ENCODE data around the gene PAN3. TPM values are rescaled to one million over a fixed set of nuclear protein-coding genes. Genes with fewer than 3 reads are reported as not detected.

PAN3 gene
- total RNA-seq, 1 experiment from 2014 or later = 32.9 TPM

- Mint-ChIP-seq H3K9me3 (ENCODE audit: unreplicated experiment) (no peaks in the 10 kb centered on the region), H3K36me3 (ENCODE audit: insufficient read depth, unreplicated experiment) (no peaks in the 10 kb centered on the region), H3K4me3 (ENCODE audit: unreplicated experiment) (no peak overlapping the region), H3K27me3 (ENCODE audit: insufficient read depth, unreplicated experiment) (no peaks in the 10 kb centered on the region), H3K27ac (ENCODE audit: low read depth, unreplicated experiment) (no peak overlapping the region), H3K4me1 (ENCODE audit: insufficient read depth, unreplicated experiment) (peaks cover 16% of the 10 kb centered on the region)
- no peak for TF ChIP-seq CTCF (IDR thresholded peaks at IDR 0.05; ENCODE audit: unreplicated experiment)
- intact Hi-C loops (cut with micrococcal nuclease) = no loop called here
- ChIA-PET POLR2A (no interaction called here), CTCF (interaction anchor here (3.0 kb wide), 1 partner anchor 11 kb away, joined by 13 read pairs; no protein-coding TSS in a partner anchor)
- DNase-seq (ENCODE audit: unreplicated experiment) = no peak
- no TSS peak for BruUV-seq (replicated peaks)
These were observed 197.9 kb downstream of the PAN3 start for GRCh38 chr13:28336193-28336657.

- Mint-ChIP-seq H3K27ac (ENCODE audit: low read depth, unreplicated experiment) (no peak overlapping the region), H3K27me3 (ENCODE audit: insufficient read depth, unreplicated experiment) (no peaks in the 10 kb centered on the region), H3K4me3 (ENCODE audit: unreplicated experiment) (no peak overlapping the region), H3K36me3 (ENCODE audit: insufficient read depth, unreplicated experiment) (no peaks in the 10 kb centered on the region), H3K4me1 (ENCODE audit: insufficient read depth, unreplicated experiment) (peaks cover 16% of the 10 kb centered on the region), H3K9me3 (ENCODE audit: unreplicated experiment) (no peaks in the 10 kb centered on the region)
- POLR2A ChIA-PET = no interaction called here
- CTCF ChIA-PET = interaction anchor here (0.6 to 3.0 kb wide), 3 partner anchors 13 to 470 kb away, joined by 3 to 13 read pairs (median 3); no protein-coding TSS in a partner anchor
- intact Hi-C loops (cut with micrococcal nuclease) = no loop called here
- DNase-seq (ENCODE audit: unreplicated experiment) = peak; percentile 57
- BruUV-seq (replicated peaks) = no TSS peak
- no peak for TF ChIP-seq CTCF (IDR thresholded peaks at IDR 0.05; ENCODE audit: unreplicated experiment)
These were observed 199.0 kb downstream of the PAN3 start for GRCh38 chr13:28337166-28338005.

- Mint-ChIP-seq H3K27me3 (ENCODE audit: insufficient read depth, unreplicated experiment) (no peaks in the 10 kb centered on the region), H3K4me1 (ENCODE audit: insufficient read depth, unreplicated experiment) (peaks cover 16% of the 10 kb centered on the region), H3K9me3 (ENCODE audit: unreplicated experiment) (no peaks in the 10 kb centered on the region), H3K27ac (ENCODE audit: low read depth, unreplicated experiment) (no peak overlapping the region), H3K4me3 (ENCODE audit: unreplicated experiment) (no peak overlapping the region), H3K36me3 (ENCODE audit: insufficient read depth, unreplicated experiment) (no peaks in the 10 kb centered on the region)
- DNase-seq (ENCODE audit: unreplicated experiment) = no peak
- no peak for TF ChIP-seq CTCF (IDR thresholded peaks at IDR 0.05; ENCODE audit: unreplicated experiment)
- intact Hi-C loops (cut with micrococcal nuclease) = no loop called here
- no TSS peak for BruUV-seq (replicated peaks)
- ChIA-PET CTCF (interaction anchor here (0.6 to 3.0 kb wide), 3 partner anchors 13 to 470 kb away, joined by 3 to 13 read pairs (median 3); no protein-coding TSS in a partner anchor), POLR2A (no interaction called here)
These were observed 199.7 kb downstream of the PAN3 start for GRCh38 chr13:28338006-28338574.

GRCh38 chr13:28338742-28339141 lies 200.4 kb downstream of the PAN3 start:
- H3K36me3 Mint-ChIP-seq (ENCODE audit: insufficient read depth, unreplicated experiment) = no peaks in the 10 kb centered on the region
- no peak overlapping the region for H3K4me3 Mint-ChIP-seq (ENCODE audit: unreplicated experiment)
- TF ChIP-seq CTCF (IDR thresholded peaks at IDR 0.05; ENCODE audit: unreplicated experiment) = no peak
- intact Hi-C loops (cut with micrococcal nuclease) = no loop called here
- H3K4me1 Mint-ChIP-seq (ENCODE audit: insufficient read depth, unreplicated experiment) = peaks cover 16% of the 10 kb centered on the region
- no peak for DNase-seq (ENCODE audit: unreplicated experiment)
- CTCF ChIA-PET = no interaction called here
- POLR2A ChIA-PET = no interaction called here
- H3K27ac Mint-ChIP-seq (ENCODE audit: low read depth, unreplicated experiment) = no peak overlapping the region
- no peaks in the 10 kb centered on the region for H3K9me3 Mint-ChIP-seq (ENCODE audit: unreplicated experiment)
- no TSS peak for BruUV-seq (replicated peaks)
- H3K27me3 Mint-ChIP-seq (ENCODE audit: insufficient read depth, unreplicated experiment) = no peaks in the 10 kb centered on the region

All from MCF 10A (cell line).